ENCODE measurements around the gene C17orf75.

Gene C17orf75

DNA sequence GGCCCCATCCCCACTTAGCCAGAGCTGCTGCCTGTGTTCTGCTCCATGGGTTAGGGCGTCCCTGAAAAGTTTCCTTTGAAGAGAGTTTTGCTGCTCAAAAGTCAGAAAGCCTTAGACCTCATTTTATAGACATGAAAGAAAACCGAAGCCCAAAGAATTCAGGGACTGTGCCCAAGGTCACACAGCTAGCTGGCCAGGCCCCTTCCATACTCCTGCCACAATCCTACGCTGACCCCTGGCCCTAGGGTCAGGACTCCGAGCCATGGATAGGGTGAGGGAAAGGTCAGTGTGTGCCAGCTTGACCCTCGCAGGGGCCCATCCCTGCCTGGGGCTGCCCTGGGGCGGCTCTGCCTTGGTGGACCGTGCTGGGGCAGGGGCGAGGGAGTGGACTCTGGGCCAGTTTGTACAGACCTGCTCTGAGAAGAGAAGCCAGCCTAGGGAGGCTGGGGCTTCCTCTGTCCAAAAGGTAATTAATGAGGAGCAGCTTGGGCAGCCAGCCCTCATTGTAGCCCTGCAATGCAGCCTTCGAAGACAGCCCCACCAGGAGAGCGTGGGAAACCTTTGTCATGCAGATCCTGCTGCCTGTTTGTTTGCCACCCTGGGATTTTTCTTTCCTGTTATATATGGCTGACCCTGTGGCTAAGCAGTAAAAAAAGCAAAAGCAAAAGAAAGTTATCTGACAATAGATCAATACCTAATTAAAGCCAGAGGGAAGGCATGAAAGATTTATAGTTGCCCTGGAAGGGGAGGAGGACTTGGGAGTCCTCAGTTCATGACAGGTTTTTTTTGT lies 38.9 kb downstream of the C17orf75 start:
- H3K79me2 ChIP-seq: no peaks in the 10 kb centered on the region
- no peaks in the 10 kb centered on the region for H3K27me3 ChIP-seq (ENCODE audit: control insufficient read depth, insufficient read depth, low read length)
- TF ChIP-seq, protein P1, sequence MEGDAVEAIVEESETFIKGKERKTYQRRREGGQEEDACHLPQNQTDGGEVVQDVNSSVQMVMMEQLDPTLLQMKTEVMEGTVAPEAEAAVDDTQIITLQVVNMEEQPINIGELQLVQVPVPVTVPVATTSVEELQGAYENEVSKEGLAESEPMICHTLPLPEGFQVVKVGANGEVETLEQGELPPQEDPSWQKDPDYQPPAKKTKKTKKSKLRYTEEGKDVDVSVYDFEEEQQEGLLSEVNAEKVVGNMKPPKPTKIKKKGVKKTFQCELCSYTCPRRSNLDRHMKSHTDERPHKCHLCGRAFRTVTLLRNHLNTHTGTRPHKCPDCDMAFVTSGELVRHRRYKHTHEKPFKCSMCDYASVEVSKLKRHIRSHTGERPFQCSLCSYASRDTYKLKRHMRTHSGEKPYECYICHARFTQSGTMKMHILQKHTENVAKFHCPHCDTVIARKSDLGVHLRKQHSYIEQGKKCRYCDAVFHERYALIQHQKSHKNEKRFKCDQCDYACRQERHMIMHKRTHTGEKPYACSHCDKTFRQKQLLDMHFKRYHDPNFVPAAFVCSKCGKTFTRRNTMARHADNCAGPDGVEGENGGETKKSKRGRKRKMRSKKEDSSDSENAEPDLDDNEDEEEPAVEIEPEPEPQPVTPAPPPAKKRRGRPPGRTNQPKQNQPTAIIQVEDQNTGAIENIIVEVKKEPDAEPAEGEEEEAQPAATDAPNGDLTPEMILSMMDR (IDR thresholded peaks at IDR 0.05): no peak
- no peaks in the 10 kb centered on the region for H3K9me3 ChIP-seq (ENCODE audit: control insufficient read depth, low read length)
- no peak overlapping the region for H3K27ac ChIP-seq
- H3K9ac ChIP-seq: no peak overlapping the region
- H3K4me2 ChIP-seq (ENCODE audit: low read length): no peak overlapping the region
- H3K36me3 ChIP-seq (ENCODE audit: control insufficient read depth, insufficient read depth, low read length): no peaks in the 10 kb centered on the region
- no peak overlapping the region for H3K4me3 ChIP-seq (ENCODE audit: low read depth, low read length)
- H3K4me1 ChIP-seq: no peaks in the 10 kb centered on the region
- H2AFZ ChIP-seq: no peak overlapping the region

DNA sequence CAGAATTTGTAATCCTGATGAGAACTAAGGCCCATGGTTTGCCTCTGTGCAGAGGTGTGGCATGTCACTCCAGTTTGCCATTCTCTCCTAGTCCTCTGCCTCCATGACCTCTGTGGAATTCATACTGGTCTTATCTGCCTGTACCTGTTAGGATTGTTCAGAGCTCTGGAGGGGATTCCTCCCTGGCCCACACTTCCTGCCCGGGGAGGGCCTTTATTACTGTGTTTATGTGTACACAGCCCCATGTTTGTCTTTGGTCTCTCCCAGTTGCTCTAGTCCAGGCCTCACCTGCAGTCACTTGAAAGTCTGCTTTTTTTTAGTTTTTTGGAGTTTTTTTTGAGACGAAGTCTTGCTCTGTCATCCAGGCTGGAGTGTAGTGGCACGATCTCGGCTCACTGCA lies 39.9 kb downstream of the C17orf75 start:
- H3K9ac ChIP-seq: no peak overlapping the region
- no peak overlapping the region for H3K27ac ChIP-seq
- H3K4me2 ChIP-seq (ENCODE audit: low read length): no peak overlapping the region
- H3K4me3 ChIP-seq (ENCODE audit: low read depth, low read length): no peak overlapping the region
- H3K79me2 ChIP-seq: no peaks in the 10 kb centered on the region
- H3K27me3 ChIP-seq (ENCODE audit: control insufficient read depth, insufficient read depth, low read length): no peaks in the 10 kb centered on the region
- no peaks in the 10 kb centered on the region for H3K9me3 ChIP-seq (ENCODE audit: control insufficient read depth, low read length)
- TF ChIP-seq, protein P1 (IDR thresholded peaks at IDR 0.05): no peak
- H2AFZ ChIP-seq: no peak overlapping the region
- H3K4me1 ChIP-seq: no peaks in the 10 kb centered on the region
- no peaks in the 10 kb centered on the region for H3K36me3 ChIP-seq (ENCODE audit: control insufficient read depth, insufficient read depth, low read length)

DNA sequence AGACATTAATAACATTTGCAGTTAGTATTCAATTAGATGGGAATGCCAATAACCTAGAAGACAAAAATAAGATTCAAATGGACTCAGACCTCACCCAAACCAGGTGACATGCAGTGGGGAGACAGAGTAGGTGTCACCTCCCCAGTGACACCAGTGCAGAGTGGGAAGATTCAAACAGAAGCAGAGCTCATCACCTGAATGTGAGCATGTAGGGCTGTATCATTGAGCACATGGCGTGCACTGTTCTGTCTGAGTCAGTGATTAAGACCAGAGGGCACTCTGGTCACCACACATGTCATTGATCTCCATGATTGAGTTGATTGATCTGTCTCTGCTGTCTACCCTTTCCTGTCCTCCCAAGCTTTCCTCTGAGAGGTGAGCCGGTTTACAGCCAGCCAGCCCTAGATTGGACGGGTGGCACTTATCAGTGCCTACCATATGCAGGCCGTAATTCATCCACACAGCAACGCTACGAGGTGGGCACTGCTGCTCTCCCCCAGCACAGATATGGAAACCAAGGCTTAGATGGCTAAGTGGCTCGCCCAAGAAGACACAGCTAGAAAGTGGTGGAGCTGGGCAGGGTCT lies 42.3 kb downstream of the C17orf75 start:
- Histone ChIP-seq H3K36me3 (ENCODE audit: control insufficient read depth, insufficient read depth, low read length) (no peaks in the 10 kb centered on the region), H2AFZ (no peak overlapping the region), H3K4me2 (ENCODE audit: low read length) (no peak overlapping the region), H3K4me3 (ENCODE audit: low read depth, low read length) (no peak overlapping the region), H3K27ac (no peak overlapping the region), H3K27me3 (ENCODE audit: control insufficient read depth, insufficient read depth, low read length) (no peaks in the 10 kb centered on the region), H3K9me3 (ENCODE audit: control insufficient read depth, low read length) (no peaks in the 10 kb centered on the region), H3K4me1 (no peaks in the 10 kb centered on the region), H3K9ac (no peak overlapping the region), H3K79me2 (no peaks in the 10 kb centered on the region)
- TF ChIP-seq, protein P1 (IDR thresholded peaks at IDR 0.05): no peak

DNA sequence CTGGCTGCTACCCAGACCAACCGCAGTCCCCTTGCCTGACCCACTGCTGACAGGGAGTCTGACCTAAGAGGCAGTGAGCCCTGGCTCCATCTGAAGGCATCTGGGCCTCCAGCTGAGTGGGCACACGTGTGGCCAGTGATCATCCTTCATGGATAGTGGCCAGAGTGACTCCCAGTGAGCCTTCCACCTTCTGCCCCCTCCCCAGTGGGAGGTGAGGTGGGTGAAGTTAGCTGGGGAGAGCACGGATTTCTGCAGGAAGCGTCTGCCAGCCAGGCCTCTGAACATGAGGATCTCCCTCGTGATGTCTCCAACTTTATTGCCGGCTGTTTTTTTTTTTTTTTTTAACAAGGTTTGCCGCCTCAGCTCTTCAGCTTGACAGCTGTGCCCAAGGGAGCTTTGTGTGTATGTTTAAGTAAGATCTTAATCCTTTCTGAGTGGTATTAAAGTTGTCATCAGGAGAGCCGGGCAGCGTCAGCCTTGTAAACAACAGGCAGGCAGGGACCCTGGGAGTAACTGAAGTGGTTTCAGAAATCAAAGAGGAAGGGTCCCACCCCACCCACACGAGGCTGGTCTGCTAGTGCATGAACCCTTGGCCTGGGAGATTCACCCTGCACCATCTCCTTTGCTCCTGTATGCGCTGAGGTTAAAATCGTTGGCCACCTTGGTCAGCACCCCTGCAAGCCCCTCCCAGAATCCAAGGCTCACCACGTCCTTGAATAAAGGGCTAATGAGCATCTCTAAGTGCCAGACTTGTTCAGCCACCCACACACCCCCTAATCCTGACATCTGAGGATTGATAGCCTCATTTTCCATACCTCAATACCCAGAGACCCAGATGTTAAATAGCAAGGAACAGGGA lies 43.0 kb downstream of the C17orf75 start:
- Histone ChIP-seq H3K27ac (no peak overlapping the region), H3K9me3 (ENCODE audit: control insufficient read depth, low read length) (no peaks in the 10 kb centered on the region), H3K79me2 (no peaks in the 10 kb centered on the region), H3K4me3 (ENCODE audit: low read depth, low read length) (no peak overlapping the region), H3K27me3 (ENCODE audit: control insufficient read depth, insufficient read depth, low read length) (no peaks in the 10 kb centered on the region), H3K4me2 (ENCODE audit: low read length) (no peak overlapping the region), H2AFZ (no peak overlapping the region), H3K36me3 (ENCODE audit: control insufficient read depth, insufficient read depth, low read length) (no peaks in the 10 kb centered on the region), H3K9ac (no peak overlapping the region), H3K4me1 (no peaks in the 10 kb centered on the region)
- TF ChIP-seq, protein P1 (IDR thresholded peaks at IDR 0.05): no peak
